GM19463 (cell line): ENCODE data around the gene PET100.

Source experiments
- ATAC-seq: cut with Tn5 transposase; IDR thresholded peaks from one replicate; pipeline ENCODE4 v1.9.1; 2021; ENCODE audit warnings: mild to moderate bottlenecking, moderate library complexity; ENCODE audit not compliant: unreplicated experiment

Gene PET100

DNA sequence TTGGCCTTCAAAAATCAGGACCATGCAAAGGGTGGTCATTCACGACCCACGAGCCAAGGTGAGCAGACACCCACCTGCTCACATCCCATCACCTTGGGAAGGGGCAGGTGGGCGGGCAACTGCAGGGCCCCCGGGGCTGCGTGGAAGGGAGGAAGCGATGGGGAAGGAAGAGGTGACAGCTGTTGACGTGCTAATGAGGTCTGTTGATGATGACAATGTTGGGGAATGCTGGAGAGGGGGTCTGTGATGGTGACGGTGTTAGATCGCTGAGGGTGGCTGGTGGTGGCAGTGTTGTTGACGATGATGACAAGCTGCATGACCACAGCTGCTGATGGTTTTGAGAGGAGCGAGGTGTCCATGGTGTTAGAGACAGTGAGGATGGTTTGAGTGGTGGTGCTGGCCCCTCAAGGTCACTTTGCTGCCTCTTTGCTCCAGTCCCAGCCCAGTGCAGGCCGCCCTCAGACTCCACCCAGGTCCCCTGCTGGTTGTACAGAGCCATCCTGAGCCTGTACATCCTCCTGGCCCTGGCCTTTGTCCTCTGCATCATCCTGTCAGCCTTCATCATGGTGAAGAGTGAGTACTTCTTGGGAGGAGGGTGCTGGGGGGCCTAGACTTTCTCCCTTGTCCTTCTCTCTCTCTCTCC lies 48.2 kb downstream of the PET100 start:
- no peak for ATAC-seq

DNA sequence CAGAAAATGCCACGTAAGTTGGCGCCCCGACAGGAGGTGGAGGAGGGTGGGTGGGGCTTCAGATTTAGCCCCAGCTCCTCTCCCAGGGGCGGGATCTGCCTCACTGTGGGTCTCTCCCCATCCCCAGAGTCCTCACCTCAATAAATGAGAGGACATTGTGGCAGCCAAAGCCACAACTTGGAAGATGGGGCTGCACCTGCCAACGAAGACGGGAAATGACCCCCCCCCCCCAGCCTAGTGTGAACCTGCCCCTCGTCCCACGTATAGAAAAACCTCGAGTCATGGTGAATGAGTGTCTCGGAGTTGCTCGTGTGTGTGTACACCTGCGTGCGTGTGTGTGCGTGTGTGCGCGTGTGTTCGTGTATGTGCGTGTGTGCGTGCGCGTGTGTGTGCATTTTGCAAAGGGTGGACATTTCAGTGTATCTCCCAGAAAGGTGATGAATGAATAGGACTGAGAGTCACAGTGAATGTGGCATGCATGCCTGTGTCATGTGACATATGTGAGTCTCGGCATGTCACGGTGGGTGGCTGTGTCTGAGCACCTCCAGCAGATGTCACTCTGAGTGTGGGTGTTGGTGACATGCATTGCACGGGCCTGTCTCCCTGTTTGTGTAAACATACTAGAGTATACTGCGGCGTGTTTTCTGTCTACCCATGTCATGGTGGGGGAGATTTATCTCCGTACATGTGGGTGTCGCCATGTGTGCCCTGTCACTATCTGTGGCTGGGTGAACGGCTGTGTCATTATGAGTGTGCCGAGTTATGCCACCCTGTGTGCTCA lies 49.6 kb downstream of the PET100 start:
- no peak for ATAC-seq

DNA sequence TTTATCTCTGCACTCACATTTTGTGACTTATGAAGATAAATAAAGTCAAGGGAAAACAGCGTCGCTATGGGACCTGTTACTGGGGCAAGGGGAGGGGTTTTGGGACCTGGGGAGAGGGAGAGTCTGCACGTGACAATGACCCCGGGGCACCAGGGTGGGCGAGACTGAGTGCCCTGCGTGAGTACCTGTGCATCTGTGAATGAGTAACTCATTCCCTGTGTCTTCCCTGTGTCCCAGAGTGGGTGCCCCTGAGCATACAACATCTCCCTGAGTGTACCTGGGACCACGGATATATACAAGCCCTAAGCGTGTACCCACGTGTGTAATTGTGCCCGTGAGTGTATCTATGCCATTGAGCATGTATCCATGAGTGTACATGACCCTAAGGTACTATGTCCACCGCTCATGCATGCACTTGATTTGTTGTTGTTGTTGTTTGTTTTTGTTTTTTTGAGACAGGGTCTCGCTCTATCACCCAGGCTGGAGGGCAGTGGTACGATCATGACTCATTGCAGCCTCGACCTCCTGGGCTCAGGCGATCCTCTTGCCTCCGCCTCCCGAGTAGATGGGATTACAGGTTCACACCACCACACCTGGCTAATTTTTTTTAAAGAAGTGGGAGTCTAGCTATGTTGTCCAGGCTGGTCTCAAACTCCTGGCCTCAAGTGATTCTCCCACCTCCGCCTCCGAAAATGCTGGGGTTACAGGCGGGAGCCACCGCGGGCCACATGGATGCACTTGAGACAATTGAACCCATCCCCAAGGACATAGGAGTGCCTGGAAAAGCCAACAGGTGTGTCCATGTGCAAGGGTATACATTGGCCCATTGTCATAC lies 50.4 kb downstream of the PET100 start:
- no peak for ATAC-seq

DNA sequence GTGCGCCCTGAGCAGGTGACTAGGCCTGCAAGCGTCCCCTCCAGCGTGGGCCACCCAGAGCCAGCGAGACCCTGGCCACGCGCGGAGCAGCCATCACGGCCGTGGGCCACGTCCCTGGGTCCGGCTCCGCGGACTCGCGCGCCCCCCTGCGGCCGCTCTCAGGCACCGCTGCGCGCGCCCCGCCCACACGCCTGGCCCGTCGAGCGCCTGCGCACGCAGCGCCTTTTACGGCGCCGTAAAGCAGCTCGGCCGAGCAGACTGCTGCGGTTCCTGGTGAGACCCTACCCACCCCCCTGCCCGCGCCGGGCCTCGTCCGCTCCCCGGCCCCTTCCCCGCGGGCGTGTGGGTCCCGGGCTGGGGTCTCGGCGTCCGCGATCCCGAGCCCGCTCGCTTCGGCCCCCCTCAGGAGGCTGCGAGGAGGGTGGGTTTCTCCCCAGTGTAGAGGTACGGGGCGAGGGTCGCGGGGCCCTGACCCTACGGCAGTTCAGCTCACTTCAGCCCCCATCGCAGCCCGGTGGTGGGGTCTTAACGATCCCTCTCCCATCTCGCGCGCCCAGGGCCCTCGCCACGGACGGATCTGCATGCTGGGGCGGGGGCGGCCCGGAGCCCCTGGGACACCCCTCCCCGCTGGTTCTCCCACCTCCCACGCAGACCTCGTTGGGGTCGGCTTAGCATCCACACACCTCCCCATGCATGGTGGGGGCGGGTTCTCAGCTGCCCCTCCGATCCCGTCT lies 51.2 kb downstream of the PET100 start, which contains the start of gene TRAPPC5:
TRAPPC5 (plus strand) TSS at position 228 of the 734 bp plus-strand sequence. CDS start 1,421 bp downstream, outside the sequence.
- ATAC-seq = no peak
